HG03280 (cell line): ENCODE data around the gene CLEC4F.

Source experiments
- ATAC-seq: cut with Tn5 transposase; IDR thresholded peaks from one replicate; pipeline ENCODE4 v1.9.1; 2021; ENCODE audit warnings: mild to moderate bottlenecking, moderate library complexity; ENCODE audit not compliant: unreplicated experiment

Gene CLEC4F, protein sequence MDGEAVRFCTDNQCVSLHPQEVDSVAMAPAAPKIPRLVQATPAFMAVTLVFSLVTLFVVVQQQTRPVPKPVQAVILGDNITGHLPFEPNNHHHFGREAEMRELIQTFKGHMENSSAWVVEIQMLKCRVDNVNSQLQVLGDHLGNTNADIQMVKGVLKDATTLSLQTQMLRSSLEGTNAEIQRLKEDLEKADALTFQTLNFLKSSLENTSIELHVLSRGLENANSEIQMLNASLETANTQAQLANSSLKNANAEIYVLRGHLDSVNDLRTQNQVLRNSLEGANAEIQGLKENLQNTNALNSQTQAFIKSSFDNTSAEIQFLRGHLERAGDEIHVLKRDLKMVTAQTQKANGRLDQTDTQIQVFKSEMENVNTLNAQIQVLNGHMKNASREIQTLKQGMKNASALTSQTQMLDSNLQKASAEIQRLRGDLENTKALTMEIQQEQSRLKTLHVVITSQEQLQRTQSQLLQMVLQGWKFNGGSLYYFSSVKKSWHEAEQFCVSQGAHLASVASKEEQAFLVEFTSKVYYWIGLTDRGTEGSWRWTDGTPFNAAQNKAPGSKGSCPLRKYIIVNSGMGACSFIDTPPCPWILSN

DNA sequence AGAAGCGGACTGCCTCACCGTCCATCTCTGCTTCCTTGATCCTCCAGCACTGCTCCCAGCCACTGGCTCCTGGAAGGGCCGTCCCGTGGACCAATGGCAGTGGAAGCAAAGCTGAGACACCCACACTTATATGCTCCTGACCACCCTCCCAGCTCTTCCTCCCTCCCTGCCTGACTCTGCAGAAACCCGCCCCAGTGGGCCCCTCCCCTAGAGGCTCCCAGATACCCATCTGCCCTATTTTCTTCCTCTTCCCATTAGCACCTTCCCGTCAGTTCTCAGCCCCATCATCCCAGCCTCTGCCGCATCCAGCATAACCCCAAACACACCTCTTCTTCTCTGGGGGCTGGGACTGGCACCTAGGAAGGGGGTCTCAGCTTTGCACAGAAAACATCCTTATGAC lies at the start of gene CLEC4F:
TSS of gene CLEC4F (minus strand) at position 101 of the 400 bp plus-strand sequence. CDS start at position 25, 76 bp downstream.
- no peak for ATAC-seq

- ATAC-seq: no peak
Measured at GRCh38 chr2:70868970-70869369, 48.6 kb upstream of the CLEC4F start.

DNA sequence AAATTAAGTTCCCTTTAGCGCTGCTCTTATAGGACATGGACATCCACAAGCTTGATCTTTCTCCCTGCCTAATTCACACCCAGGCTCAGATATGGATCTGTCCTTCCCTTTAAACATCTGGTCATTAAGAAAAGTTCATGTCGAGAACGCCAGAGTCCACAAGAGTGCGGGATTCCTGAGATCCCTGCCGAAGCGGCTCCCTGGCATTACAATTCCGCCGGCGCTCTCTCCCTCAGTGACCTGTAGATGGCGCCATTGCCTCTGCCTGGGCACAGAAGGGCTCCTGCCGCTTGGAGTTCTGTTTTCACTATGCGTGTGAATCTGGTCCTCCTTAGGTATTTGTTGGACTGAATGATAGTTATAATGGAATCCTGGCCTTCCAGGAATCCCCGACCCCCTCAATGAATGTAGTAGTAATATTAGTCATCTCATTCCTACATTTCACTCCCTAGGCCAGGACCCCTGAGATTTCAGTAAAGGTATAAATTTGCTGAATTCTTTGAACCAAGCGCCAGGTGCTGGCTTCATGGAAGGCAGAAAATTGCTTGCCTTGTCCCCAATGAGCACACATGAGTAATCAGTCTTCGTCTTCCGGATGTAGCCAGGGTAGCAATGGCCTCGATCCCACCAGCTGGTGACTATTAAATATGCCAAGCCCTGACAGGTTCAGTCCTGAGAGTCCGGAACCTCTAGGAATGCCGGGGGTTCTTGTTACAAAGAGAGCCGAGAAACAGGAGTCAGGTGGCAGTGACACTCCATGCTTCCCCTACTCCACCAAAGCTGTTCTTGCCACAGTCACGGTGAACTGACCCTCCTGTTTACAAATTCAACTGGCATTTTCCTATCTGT lies 41.6 kb upstream of the CLEC4F start:
- no peak for ATAC-seq

DNA sequence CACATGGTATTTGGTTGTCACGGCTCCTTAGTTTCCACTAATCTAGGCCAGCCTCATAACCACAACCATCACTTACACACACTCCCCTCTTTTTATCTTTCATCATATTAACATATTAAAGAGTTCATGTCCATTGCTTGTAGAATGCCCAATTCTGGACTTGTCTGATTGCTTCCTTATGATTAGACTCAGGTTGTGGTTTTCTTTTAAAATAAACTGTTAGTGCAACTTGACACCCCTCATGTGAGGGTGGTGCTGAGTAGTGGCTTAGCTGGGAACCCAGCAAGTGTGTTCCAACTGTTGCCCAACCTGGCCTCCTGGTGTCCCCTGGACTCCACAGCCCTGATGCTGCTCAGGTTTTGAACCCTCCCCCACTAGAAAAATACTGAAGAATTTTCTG lies 35.3 kb upstream of the CLEC4F start:
- no peak for ATAC-seq

- no peak for ATAC-seq
Measured at GRCh38 chr2:70854411-70854810, 34.0 kb upstream of the CLEC4F start.

DNA sequence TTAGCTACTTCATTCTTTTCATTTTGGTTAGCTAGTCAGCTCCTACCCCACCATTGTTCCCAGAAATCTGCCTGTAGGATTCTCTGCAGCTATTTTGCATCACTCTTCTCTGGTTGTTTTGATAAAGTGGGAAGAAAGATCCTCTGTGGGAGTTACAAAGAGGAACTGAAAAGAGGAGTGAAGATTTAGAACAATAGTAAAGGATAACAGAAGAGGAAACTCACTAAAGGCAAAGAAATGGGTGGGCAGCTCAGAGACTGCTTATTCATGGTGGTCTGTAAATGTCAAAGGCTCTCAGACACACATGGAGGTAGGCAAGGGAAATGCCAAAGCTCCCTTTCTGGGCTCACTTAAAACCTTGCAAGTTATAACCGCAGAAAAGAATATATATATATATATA lies 32.4 kb upstream of the CLEC4F start:
- ATAC-seq: no peak

GRCh38 chr2:70851704-70852103 lies 31.3 kb upstream of the CLEC4F start:
- no peak for ATAC-seq

DNA sequence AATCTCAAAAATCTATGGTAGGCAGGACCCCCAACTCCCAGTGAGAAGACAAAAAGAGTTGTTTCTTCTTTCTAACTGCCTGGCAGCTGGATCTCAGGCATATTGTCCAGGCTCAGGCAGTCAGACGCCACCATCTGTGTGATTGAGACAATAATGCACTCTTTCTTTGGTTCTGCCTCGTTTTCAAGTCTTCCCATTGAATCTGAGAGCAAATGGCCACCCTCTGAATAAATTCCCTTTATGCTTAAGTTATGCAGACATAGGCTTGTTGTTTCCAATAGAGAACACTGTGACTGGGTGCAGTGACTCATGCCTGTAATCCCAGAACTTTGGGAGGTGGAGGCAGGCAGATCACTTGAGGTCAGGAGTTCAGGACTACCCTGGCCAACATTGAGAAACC lies 30.5 kb upstream of the CLEC4F start:
- no peak for ATAC-seq

DNA sequence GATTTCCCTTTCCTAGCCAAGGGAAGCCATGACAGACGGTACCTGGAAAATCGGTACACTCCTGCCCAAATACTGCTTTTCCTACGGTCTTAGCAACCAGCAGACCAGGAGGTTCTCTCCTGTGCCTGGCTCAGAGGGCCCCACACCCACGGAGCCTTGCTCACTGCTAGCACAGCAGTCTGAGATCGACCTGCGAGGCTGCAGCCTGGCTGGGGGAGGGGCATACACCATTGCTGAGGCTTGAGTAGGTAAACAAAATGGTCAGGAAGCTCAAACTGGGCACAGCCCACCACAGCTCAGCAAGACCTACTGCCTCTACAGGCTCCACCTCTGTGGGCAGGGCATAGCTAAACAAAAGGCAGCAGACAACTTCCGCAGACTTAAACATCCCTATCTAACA lies 22.0 kb upstream of the CLEC4F start:
- ATAC-seq: no peak

- no peak for ATAC-seq
Measured at GRCh38 chr2:70837980-70838925, 17.9 kb upstream of the CLEC4F start.

- ATAC-seq: no peak
Measured at GRCh38 chr2:70835643-70836042, 15.2 kb upstream of the CLEC4F start, which contains the start of gene CD207. Gene CD207 (minus strand): TSS chr2:70835816. CDS start chr2:70835776, 40 bp downstream.

DNA sequence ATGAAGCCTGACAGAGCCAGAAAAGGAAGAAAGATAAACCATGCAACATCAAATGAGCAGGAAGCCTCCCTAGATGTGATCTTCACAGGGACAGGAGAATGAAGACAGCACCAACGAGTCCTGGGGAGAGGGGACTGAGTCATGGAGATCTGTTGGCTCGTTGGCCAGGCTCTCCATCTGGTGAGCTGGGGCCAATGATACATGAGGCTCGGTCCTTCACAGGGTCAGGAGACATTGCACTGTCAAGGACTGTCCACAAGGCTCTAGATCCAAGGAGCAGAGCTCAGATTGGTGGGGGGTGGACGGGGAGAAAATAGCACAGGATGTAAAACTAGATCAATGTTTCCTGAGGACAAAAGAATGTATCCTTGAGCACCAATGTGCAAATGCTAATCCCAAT lies 14.5 kb upstream of the CLEC4F start:
- ATAC-seq: no peak

DNA sequence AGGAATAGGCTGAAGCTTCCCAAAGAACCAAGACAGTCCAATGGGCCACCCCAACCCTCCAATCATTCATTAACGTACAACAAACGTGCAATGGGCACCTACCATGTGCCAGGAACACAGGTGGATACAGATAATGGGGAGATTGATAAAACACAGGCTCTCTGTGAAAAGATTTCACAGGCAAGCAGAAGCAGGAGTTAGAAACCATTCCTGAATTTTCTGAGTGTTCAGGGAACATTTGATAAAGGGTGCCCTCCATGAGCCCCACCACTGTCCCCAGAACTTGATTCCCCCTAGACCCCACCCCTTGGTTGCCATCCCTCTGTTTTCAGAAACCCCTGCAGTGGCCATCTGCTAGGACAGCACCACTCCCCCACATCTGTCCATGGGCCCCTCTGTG lies 13.7 kb upstream of the CLEC4F start:
- no peak for ATAC-seq

GRCh38 chr2:70833246-70833645 lies 12.8 kb upstream of the CLEC4F start:
- ATAC-seq: no peak

DNA sequence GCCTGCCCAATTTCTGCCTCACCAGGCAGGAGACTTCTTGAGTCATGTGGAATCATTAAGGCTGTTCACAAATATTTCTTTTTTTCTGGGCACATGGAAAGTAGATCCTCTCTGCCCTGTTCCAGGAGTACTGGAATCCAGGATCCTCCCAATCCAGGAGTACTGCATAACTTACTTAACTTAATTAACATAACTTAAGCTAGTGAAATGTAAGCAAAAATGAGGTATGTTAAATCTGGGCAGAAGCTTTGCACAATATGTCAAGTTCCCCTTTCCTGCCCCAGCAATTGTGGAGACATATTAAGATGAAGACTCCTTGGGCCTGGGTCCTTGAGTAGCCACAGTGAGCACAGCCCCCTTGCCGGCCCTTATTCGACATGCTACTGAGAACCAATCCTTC lies 12.0 kb upstream of the CLEC4F start:
- ATAC-seq: no peak

GRCh38 chr2:70831861-70832260 lies 11.5 kb upstream of the CLEC4F start:
- ATAC-seq: no peak

GRCh38 chr2:70830366-70830765 lies 10.0 kb upstream of the CLEC4F start:
- no peak for ATAC-seq

- no peak for ATAC-seq
Measured at GRCh38 chr2:70829916-70830315, 9.5 kb upstream of the CLEC4F start.

DNA sequence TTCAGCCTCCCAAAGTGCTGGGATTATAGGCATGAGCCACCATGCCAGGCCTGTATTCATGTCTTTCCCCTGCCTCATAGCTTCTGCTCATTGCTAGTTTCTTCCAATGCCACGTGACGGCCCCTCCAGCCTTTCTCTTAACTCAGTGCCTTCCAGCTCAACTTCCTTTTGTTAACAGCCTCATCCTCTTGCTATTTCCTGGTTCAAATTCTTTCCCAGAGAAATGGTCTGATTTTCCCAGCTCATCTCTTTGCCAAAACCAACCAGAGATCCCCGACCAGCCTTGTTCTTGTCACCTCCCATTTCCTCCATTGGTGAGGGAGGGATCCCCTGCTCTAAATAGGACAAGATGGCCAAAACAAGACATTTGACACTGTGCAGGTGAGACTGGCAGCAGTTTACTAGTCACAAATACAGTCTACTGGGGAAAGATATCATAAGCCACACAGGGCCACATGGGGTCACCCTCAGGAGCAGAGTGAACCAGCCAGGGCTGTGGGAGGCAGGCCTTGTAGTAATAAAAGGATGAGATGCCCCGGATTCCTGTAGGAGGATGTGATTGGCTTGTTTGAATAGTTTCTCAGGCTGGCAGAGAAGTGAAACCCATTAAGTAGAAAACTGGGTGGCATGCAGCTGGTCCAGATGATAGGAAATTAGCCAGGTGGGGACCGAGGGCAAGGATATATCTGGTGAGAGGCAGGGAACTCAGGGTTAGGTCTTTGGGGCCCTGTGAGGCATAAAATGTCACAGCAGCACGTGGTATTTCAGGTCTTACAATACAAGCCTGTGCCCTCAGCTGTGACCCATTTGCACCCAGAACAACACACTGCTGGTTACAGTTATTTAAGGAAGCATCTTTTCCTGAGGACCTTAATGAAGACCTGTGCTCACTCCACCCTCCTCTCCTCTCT lies 8.8 kb upstream of the CLEC4F start:
- ATAC-seq: no peak
